Epidermal melanocyte (primary cell): ENCODE measurements around the gene TM9SF3.
A peak's percentile ranks its signal among the peaks of the same experiment; 100 is the strongest.

Experiments
- DNase-seq: peaks from one replicate; pipeline ENCODE4 v3.0.0; 2011; ENCODE audit warnings: low spot score; ENCODE audit not compliant: insufficient read length

TM9SF3 gene

GRCh38 chr10:96586419-96587263 is at the start of gene TM9SF3:
Gene TM9SF3, minus strand, starts transcription at chr10:96587012. Its CDS starts 177 bp downstream, at chr10:96586835.
- DNase-seq, result peak; percentile 74

GRCh38 chr10:96636551-96636950 is 49.7 kb upstream of the TM9SF3 start:
- DNase-seq, result no peak

- no peak for DNase-seq
Measured at GRCh38 chr10:96632974-96633710, 46.3 kb upstream of the TM9SF3 start.

- no peak for DNase-seq
Measured at GRCh38 chr10:96627292-96627691, 40.5 kb upstream of the TM9SF3 start.

- DNase-seq, result no peak
Measured at GRCh38 chr10:96626795-96627194, 40.0 kb upstream of the TM9SF3 start.

GRCh38 chr10:96625173-96625572 is 38.4 kb upstream of the TM9SF3 start:
- no peak for DNase-seq

GRCh38 chr10:96622013-96622787 is 35.4 kb upstream of the TM9SF3 start:
- no peak for DNase-seq

- DNase-seq, result no peak
Measured at GRCh38 chr10:96619796-96620773, 33.3 kb upstream of the TM9SF3 start.

GRCh38 chr10:96619120-96619519 is 32.3 kb upstream of the TM9SF3 start:
- DNase-seq, result no peak

GRCh38 chr10:96618653-96619052 is 31.8 kb upstream of the TM9SF3 start:
- no peak for DNase-seq

GRCh38 chr10:96616961-96617360 is 30.1 kb upstream of the TM9SF3 start:
- no peak for DNase-seq

- DNase-seq, result no peak
Measured at GRCh38 chr10:96614515-96614914, 27.7 kb upstream of the TM9SF3 start.

- DNase-seq, result no peak
Measured at GRCh38 chr10:96613576-96613975, 26.8 kb upstream of the TM9SF3 start.

- DNase-seq, result no peak
Measured at GRCh38 chr10:96612055-96612830, 25.4 kb upstream of the TM9SF3 start.

- DNase-seq, result no peak
Measured at GRCh38 chr10:96610817-96611216, 24.0 kb upstream of the TM9SF3 start.

- no peak for DNase-seq
Measured at GRCh38 chr10:96609510-96609909, 22.7 kb upstream of the TM9SF3 start.

- DNase-seq, result no peak
Measured at GRCh38 chr10:96608805-96609204, 22.0 kb upstream of the TM9SF3 start.

GRCh38 chr10:96608262-96608661 is 21.4 kb upstream of the TM9SF3 start:
- no peak for DNase-seq

GRCh38 chr10:96606946-96607345 is 20.1 kb upstream of the TM9SF3 start:
- no peak for DNase-seq

GRCh38 chr10:96606216-96606615 is 19.4 kb upstream of the TM9SF3 start:
- DNase-seq, result no peak
